Measurements from ENCODE around the gene SYN1.
A peak's percentile ranks its signal among the peaks of the same experiment; 100 is the strongest.

Gene SYN1

DNA sequence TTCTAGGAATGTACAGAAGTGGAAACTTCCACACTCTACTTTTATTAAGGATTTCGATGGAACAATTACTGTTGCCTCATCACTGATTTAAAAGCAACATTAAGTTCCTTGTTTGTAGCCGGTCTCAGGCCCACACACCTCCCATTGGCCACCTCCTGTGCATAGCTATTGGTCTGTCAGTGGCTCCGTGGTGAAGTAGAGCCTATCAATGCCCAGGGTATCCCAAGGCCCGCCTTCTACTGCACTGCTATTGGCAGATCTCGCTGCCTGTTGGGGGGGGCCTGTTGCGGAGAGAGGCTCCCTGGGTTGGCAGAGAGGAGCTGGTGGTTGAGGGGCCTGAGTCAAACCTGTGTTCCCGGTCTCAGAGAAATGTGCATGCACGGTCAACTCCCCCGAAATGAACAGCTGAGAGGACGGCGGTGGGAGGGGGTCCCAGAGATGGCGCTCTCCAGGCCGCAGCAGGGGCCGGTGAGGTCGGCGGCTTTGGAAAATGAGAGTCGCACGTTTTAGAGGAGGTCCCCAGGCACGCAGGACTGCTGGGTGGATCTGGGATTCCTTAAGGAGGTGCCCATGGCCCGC lies 63.5 kb downstream of the SYN1 start:
- H3K36me3 ChIP-seq (ENCODE audit: control insufficient read depth in 5 of 5, insufficient read depth in 5 of 5, low read length in 5 of 5): no peaks in the 10 kb centered on the region
- H3K27me3 ChIP-seq (ENCODE audit: control insufficient read depth in 5 of 5, insufficient read depth in 4 of 5, low read length in 5 of 5): no peaks in the 10 kb centered on the region
- peak overlapping the region in 4 of 5 donors; percentile 7 to 74 (median 71) for H3K9ac ChIP-seq (ENCODE audit: low read length in 5 of 5)
- peaks cover 0 to 4% (median 0%) of the 10 kb centered on the region in 5 donors for H3K9me3 ChIP-seq (ENCODE audit: control insufficient read depth in 5 of 5, low read length in 5 of 5)
- peaks cover 0 to 13% (median 3%) of the 10 kb centered on the region in 5 donors for H3K4me1 ChIP-seq (ENCODE audit: control insufficient read depth in 5 of 5, insufficient read depth in 5 of 5, low read length in 5 of 5)
- H3K27ac ChIP-seq (ENCODE audit: low read depth, low read length): peak overlapping the region; percentile 83
- H3K4me3 ChIP-seq (ENCODE audit: low read depth in 1 of 5, low read length in 5 of 5): peak overlapping the region; percentile 48 to 71 (median 62)

- peaks cover 0 to 3% (median 0%) of the 10 kb centered on the region in 5 donors for H3K27me3 ChIP-seq (ENCODE audit: control insufficient read depth in 5 of 5, insufficient read depth in 4 of 5, low read length in 5 of 5)
- H3K27ac ChIP-seq (ENCODE audit: low read depth, low read length): no peak overlapping the region
- H3K4me3 ChIP-seq (ENCODE audit: low read depth in 1 of 5, low read length in 5 of 5): no peak overlapping the region
- H3K9me3 ChIP-seq (ENCODE audit: control insufficient read depth in 5 of 5, low read length in 5 of 5): no peaks in the 10 kb centered on the region
- no peaks in the 10 kb centered on the region for H3K36me3 ChIP-seq (ENCODE audit: control insufficient read depth in 5 of 5, insufficient read depth in 5 of 5, low read length in 5 of 5)
- no peak overlapping the region for H3K9ac ChIP-seq (ENCODE audit: low read length in 5 of 5)
- H3K4me1 ChIP-seq (ENCODE audit: control insufficient read depth in 5 of 5, insufficient read depth in 5 of 5, low read length in 5 of 5): peaks cover 0 to 10% (median 4%) of the 10 kb centered on the region in 5 donors
Measured at GRCh38 chrX:47543496-47543895, 76.2 kb downstream of the SYN1 start.

DNA sequence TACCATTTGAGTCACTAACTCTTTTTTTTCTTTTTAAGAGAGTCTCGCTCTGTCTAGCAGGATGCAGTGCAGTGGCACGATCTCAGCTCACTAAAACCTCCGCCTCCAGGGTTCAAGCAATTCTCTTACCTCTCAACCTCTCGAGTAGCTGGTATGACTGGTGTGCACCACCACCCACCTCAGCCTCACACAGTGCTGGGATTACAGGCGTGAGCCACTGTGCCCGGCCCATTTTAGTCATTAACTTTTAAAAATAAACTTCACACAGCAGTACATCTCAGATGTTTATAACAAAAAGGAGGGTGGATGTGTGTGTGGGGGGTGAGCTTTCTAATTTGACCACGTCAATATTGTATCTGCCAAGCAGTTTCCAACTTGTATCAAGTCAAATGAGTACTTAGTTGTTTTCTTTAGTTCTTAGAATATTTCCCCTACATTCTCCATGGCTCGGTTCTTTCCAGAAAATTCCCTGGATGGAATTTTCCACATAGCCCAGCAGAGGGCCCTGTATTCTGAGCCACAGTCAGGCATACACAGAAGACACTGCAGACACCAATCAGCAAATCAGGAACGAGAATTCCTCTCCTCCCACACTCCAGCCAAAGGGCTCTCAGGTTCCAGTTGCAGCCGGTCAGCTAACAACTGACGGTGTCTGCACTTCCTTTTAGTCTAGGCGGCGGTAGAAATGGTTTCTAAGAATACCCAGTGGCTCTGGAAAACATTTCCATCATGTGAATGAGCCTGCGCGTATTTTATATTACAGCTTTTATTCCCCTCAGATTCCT lies 78.7 kb downstream of the SYN1 start:
- Histone ChIP-seq H3K4me3 (ENCODE audit: low read depth in 1 of 5, low read length in 5 of 5) (no peak overlapping the region), H3K9me3 (ENCODE audit: control insufficient read depth in 5 of 5, low read length in 5 of 5) (peaks cover 0 to 5% (median 0%) of the 10 kb centered on the region in 5 donors), H3K9ac (ENCODE audit: low read length in 5 of 5) (peak overlapping the region in 2 of 5 donors; percentile 1 to 5), H3K4me1 (ENCODE audit: control insufficient read depth in 5 of 5, insufficient read depth in 5 of 5, low read length in 5 of 5) (peaks cover 0 to 10% (median 4%) of the 10 kb centered on the region in 5 donors), H3K36me3 (ENCODE audit: control insufficient read depth in 5 of 5, insufficient read depth in 5 of 5, low read length in 5 of 5) (no peaks in the 10 kb centered on the region), H3K27me3 (ENCODE audit: control insufficient read depth in 5 of 5, insufficient read depth in 4 of 5, low read length in 5 of 5) (peaks cover 0 to 3% (median 0%) of the 10 kb centered on the region in 5 donors), H3K27ac (ENCODE audit: low read depth, low read length) (peak overlapping the region; percentile 83)

- Histone ChIP-seq H3K27me3 (ENCODE audit: control insufficient read depth in 5 of 5, insufficient read depth in 4 of 5, low read length in 5 of 5) (peaks cover 0 to 3% (median 0%) of the 10 kb centered on the region in 5 donors), H3K9ac (ENCODE audit: low read length in 5 of 5) (no peak overlapping the region), H3K4me1 (ENCODE audit: control insufficient read depth in 5 of 5, insufficient read depth in 5 of 5, low read length in 5 of 5) (peaks cover 0 to 10% (median 4%) of the 10 kb centered on the region in 5 donors), H3K4me3 (ENCODE audit: low read depth in 1 of 5, low read length in 5 of 5) (no peak overlapping the region), H3K9me3 (ENCODE audit: control insufficient read depth in 5 of 5, low read length in 5 of 5) (peaks cover 0 to 5% (median 0%) of the 10 kb centered on the region in 5 donors), H3K36me3 (ENCODE audit: control insufficient read depth in 5 of 5, insufficient read depth in 5 of 5, low read length in 5 of 5) (no peaks in the 10 kb centered on the region), H3K27ac (ENCODE audit: low read depth, low read length) (peak overlapping the region; percentile 41)
Measured at GRCh38 chrX:47539860-47540259, 79.8 kb downstream of the SYN1 start.

- Histone ChIP-seq H3K9me3 (ENCODE audit: control insufficient read depth in 5 of 5, low read length in 5 of 5) (peaks cover 0 to 8% (median 5%) of the 10 kb centered on the region in 5 donors), H3K9ac (ENCODE audit: low read length in 5 of 5) (no peak overlapping the region), H3K27ac (ENCODE audit: low read depth, low read length) (no peak overlapping the region), H3K4me1 (ENCODE audit: control insufficient read depth in 5 of 5, insufficient read depth in 5 of 5, low read length in 5 of 5) (no peaks in the 10 kb centered on the region), H3K4me3 (ENCODE audit: low read depth in 1 of 5, low read length in 5 of 5) (no peak overlapping the region), H3K27me3 (ENCODE audit: control insufficient read depth in 5 of 5, insufficient read depth in 4 of 5, low read length in 5 of 5) (peaks cover 0 to 5% (median 0%) of the 10 kb centered on the region in 5 donors), H3K36me3 (ENCODE audit: control insufficient read depth in 5 of 5, insufficient read depth in 5 of 5, low read length in 5 of 5) (no peaks in the 10 kb centered on the region)
Measured at GRCh38 chrX:47530049-47530448, 89.6 kb downstream of the SYN1 start.

DNA sequence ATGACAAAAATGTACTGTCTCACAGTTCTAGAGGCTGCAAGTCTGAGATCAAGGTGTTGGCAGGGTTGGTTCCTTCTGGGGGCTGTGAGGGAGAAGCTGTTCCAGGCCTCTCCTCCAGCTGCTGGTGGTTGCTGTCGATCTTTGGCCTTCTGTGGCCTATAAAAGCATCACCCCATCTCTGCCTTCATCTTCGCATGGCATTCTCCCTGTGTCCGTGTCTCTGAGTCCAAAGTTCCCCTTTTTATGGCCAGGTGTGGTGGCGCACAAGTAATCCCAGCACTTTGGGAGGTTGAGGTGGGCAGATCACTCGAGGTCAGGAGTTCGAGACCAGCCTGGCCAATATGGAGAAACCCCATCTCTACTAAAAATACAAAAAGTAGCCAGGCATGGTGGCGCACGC lies 90.1 kb downstream of the SYN1 start:
- no peaks in the 10 kb centered on the region for H3K4me1 ChIP-seq (ENCODE audit: control insufficient read depth in 5 of 5, insufficient read depth in 5 of 5, low read length in 5 of 5)
- no peak overlapping the region for H3K27ac ChIP-seq (ENCODE audit: low read depth, low read length)
- H3K27me3 ChIP-seq (ENCODE audit: control insufficient read depth in 5 of 5, insufficient read depth in 4 of 5, low read length in 5 of 5): peaks cover 0 to 5% (median 0%) of the 10 kb centered on the region in 5 donors
- no peaks in the 10 kb centered on the region for H3K36me3 ChIP-seq (ENCODE audit: control insufficient read depth in 5 of 5, insufficient read depth in 5 of 5, low read length in 5 of 5)
- H3K9me3 ChIP-seq (ENCODE audit: control insufficient read depth in 5 of 5, low read length in 5 of 5): peaks cover 0 to 8% (median 5%) of the 10 kb centered on the region in 5 donors
- no peak overlapping the region for H3K4me3 ChIP-seq (ENCODE audit: low read depth in 1 of 5, low read length in 5 of 5)
- no peak overlapping the region for H3K9ac ChIP-seq (ENCODE audit: low read length in 5 of 5)

- Histone ChIP-seq H3K9me3 (ENCODE audit: control insufficient read depth in 5 of 5, low read length in 5 of 5) (peaks cover 0 to 18% (median 16%) of the 10 kb centered on the region in 5 donors), H3K9ac (ENCODE audit: low read length in 5 of 5) (peak overlapping the region in 2 of 5 donors; percentile 43 to 52), H3K27ac (ENCODE audit: low read depth, low read length) (no peak overlapping the region), H3K4me1 (ENCODE audit: control insufficient read depth in 5 of 5, insufficient read depth in 5 of 5, low read length in 5 of 5) (peaks cover 0 to 5% (median 4%) of the 10 kb centered on the region in 5 donors), H3K4me3 (ENCODE audit: low read depth in 1 of 5, low read length in 5 of 5) (peak overlapping the region in 4 of 5 donors; percentile 54 to 64 (median 57)), H3K36me3 (ENCODE audit: control insufficient read depth in 5 of 5, insufficient read depth in 5 of 5, low read length in 5 of 5) (no peaks in the 10 kb centered on the region), H3K27me3 (ENCODE audit: control insufficient read depth in 5 of 5, insufficient read depth in 4 of 5, low read length in 5 of 5) (peaks cover 0 to 6% (median 0%) of the 10 kb centered on the region in 5 donors)
Measured at GRCh38 chrX:47523713-47524166, 95.9 kb downstream of the SYN1 start.

GRCh38 chrX:47523297-47523696 lies 96.4 kb downstream of the SYN1 start:
- Histone ChIP-seq H3K27ac (ENCODE audit: low read depth, low read length) (no peak overlapping the region), H3K9me3 (ENCODE audit: control insufficient read depth in 5 of 5, low read length in 5 of 5) (peaks cover 0 to 18% (median 16%) of the 10 kb centered on the region in 5 donors), H3K36me3 (ENCODE audit: control insufficient read depth in 5 of 5, insufficient read depth in 5 of 5, low read length in 5 of 5) (no peaks in the 10 kb centered on the region), H3K4me1 (ENCODE audit: control insufficient read depth in 5 of 5, insufficient read depth in 5 of 5, low read length in 5 of 5) (peaks cover 0 to 5% (median 4%) of the 10 kb centered on the region in 5 donors), H3K9ac (ENCODE audit: low read length in 5 of 5) (no peak overlapping the region), H3K27me3 (ENCODE audit: control insufficient read depth in 5 of 5, insufficient read depth in 4 of 5, low read length in 5 of 5) (peaks cover 0 to 6% (median 0%) of the 10 kb centered on the region in 5 donors), H3K4me3 (ENCODE audit: low read depth in 1 of 5, low read length in 5 of 5) (peak overlapping the region; percentile 29 to 64 (median 61))

Measured in subcutaneous abdominal adipose tissue (tissue), 5 donors.